Smooth muscle cell (in vitro differentiated cells): Measurements from ENCODE around the gene PTGS1. TPM values are rescaled to one million over a fixed set of nuclear protein-coding genes. Genes with fewer than 3 reads are reported as not detected.
"Not testable (repeated sequence)": the region's sequence is repeated elsewhere in the genome, so short reads cannot be mapped to it uniquely, and the experiment has no call there.

Experiments
- DNase-seq: peaks from one replicate; lab custom pipeline; 2025; ENCODE audit not compliant: unreplicated experiment; lab: John Stamatoyannopoulos, UW
- H2AFZ ChIP-seq: fragments of 200-600 bp; sonication (generic); 2 replicates; pipeline ENCODE4 v1.6.0; 2016; ENCODE audit warnings: antibody characterized with exemption, low read depth, mild to moderate bottlenecking
- H3F3A ChIP-seq: fragments of 200-600 bp; sonication (generic); 2 replicates; pipeline ENCODE4 v1.6.0; 2017; ENCODE audit warnings: antibody characterized with exemption, low read depth
- H3K27ac ChIP-seq: fragments of 200-600 bp; sonication (generic); 2 replicates; pipeline ENCODE4 v1.5.1; 2016; ENCODE audit warnings: low read depth, mild to moderate bottlenecking
- H3K27me3 ChIP-seq: fragments of 200-600 bp; sonication (generic); 2 replicates; pipeline ENCODE4 v1.6.1; 2016; ENCODE audit warnings: low read depth, mild to moderate bottlenecking
- H3K36me3 ChIP-seq: fragments of 200-600 bp; sonication (generic); 2 replicates; pipeline ENCODE4 v1.5.1; 2016; ENCODE audit warnings: low read depth
- H3K4me1 ChIP-seq: fragments of 200-600 bp; sonication (generic); 2 replicates; pipeline ENCODE4 v1.5.1; 2016; ENCODE audit warnings: low read depth
- H3K4me2 ChIP-seq: fragments of 200-600 bp; sonication (generic); 2 replicates; pipeline ENCODE4 v1.6.0; 2016; ENCODE audit warnings: mild to moderate bottlenecking
- H3K4me3 ChIP-seq: fragments of 200-600 bp; sonication (generic); 2 replicates; pipeline ENCODE4 v1.5.1; 2016; ENCODE audit warnings: mild to moderate bottlenecking
- H3K79me2 ChIP-seq: fragments of 200-600 bp; sonication (generic); 2 replicates; pipeline ENCODE4 v1.6.0; 2016; ENCODE audit warnings: low read depth, mild to moderate bottlenecking
- H3K9ac ChIP-seq: fragments of 200-600 bp; sonication (generic); 2 replicates; pipeline ENCODE4 v1.6.0; 2016; ENCODE audit warnings: low read depth
- H3K9me3 ChIP-seq: fragments of 200-600 bp; sonication (generic); replicated peaks from 2 replicates; pipeline ENCODE4 v1.5.1; 2016; ENCODE audit warnings: low read depth
- H4K20me1 ChIP-seq: fragments of 200-600 bp; sonication (generic); 2 replicates; pipeline ENCODE4 v1.6.0; 2016; ENCODE audit warnings: low read depth
- CTCF ChIP-seq: fragments of 200-600 bp; sonication (generic); IDR thresholded peaks from 2 replicates; pipeline ENCODE4 v1.5.1; 2017; ENCODE audit warnings: borderline replicate concordance, mild to moderate bottlenecking, antibody characterized with exemption; ENCODE audit not compliant: insufficient read depth, poor library complexity, severe bottlenecking
- WGBS: methylation state at CpG from one replicate; pipeline ENCODE4 v1.1.7; 2016; ENCODE audit warnings: low lambda C conversion rate; 5-methylcytosine and 5-hydroxymethylcytosine counted together
- polyA plus RNA-seq: library from polyadenylated mRNA; unstranded; fragments of >200 nt; fragmentation: Nextera tagmentation; extraction: Ambion mirVana; gene quantifications from 2 replicates; pipeline ENCODE4 v1.2.1, GENCODE V29; 2016
- total RNA-seq: library from RNA; depleted of rRNA; stranded (reverse); fragments of >200 nt; gene quantifications from 2 replicates; pipeline ENCODE4 v1.2.3, GENCODE V29; 2014

Gene PTGS1
- total and polyA plus RNA-seq, 2 experiments from 2014 or later, result 0.06 to 2.3 TPM

- no peak for TF ChIP-seq CTCF
- no peaks in the 10 kb centered on the region for H3K27me3 ChIP-seq
- no peak overlapping the region for H3K4me3 ChIP-seq
- no peaks in the 10 kb centered on the region for H3F3A ChIP-seq
- H3K36me3 ChIP-seq, result no peaks in the 10 kb centered on the region
- no peaks in the 10 kb centered on the region for H3K9me3 ChIP-seq
- no peak overlapping the region for H3K27ac ChIP-seq
- peak overlapping the region; percentile 9 for H3K4me2 ChIP-seq
- no peak overlapping the region for H2AFZ ChIP-seq
- WGBS, result 59% methylated on average over 8 of the region's 8 CpGs
- no peaks in the 10 kb centered on the region for H3K4me1 ChIP-seq
- H4K20me1 ChIP-seq, result no peaks in the 10 kb centered on the region
- H3K9ac ChIP-seq, result no peak overlapping the region
- H3K79me2 ChIP-seq, result no peaks in the 10 kb centered on the region
- no peak for DNase-seq
Measured at GRCh38 chr9:122360891-122361290, 9.9 kb upstream of the PTGS1 start.

- H3K36me3 ChIP-seq, H2AFZ ChIP-seq, H3K4me3 ChIP-seq, DNase-seq, H3K27me3 ChIP-seq, H3K4me2 ChIP-seq, H3K9ac ChIP-seq, H3K4me1 ChIP-seq, H4K20me1 ChIP-seq, H3K9me3 ChIP-seq, H3F3A ChIP-seq, H3K27ac ChIP-seq, H3K79me2 ChIP-seq: not testable (repeated sequence)
- WGBS, result 95% methylated on average over 12 of the region's 12 CpGs
Measured at GRCh38 chr9:122363131-122363530, 7.7 kb upstream of the PTGS1 start.

- TF ChIP-seq CTCF, result no peak
- Histone ChIP-seq H3K4me2 (no peak overlapping the region), H3K27ac (no peak overlapping the region), H3K9me3 (no peaks in the 10 kb centered on the region), H3K36me3 (no peaks in the 10 kb centered on the region), H3K79me2 (no peaks in the 10 kb centered on the region), H4K20me1 (no peaks in the 10 kb centered on the region), H3K4me1 (no peaks in the 10 kb centered on the region), H3K27me3 (no peaks in the 10 kb centered on the region), H2AFZ (no peak overlapping the region), H3K4me3 (no peak overlapping the region), H3K9ac (no peak overlapping the region), H3F3A (no peaks in the 10 kb centered on the region)
- WGBS, result 80% methylated on average over 10 of the region's 10 CpGs
- DNase-seq, result no peak
Measured at GRCh38 chr9:122364117-122364782, 6.6 kb upstream of the PTGS1 start.

GRCh38 chr9:122364783-122365150 is 6.1 kb upstream of the PTGS1 start:
- no peak for TF ChIP-seq CTCF
- H3F3A ChIP-seq, result no peaks in the 10 kb centered on the region
- no peaks in the 10 kb centered on the region for H3K36me3 ChIP-seq
- no peaks in the 10 kb centered on the region for H3K9me3 ChIP-seq
- no peaks in the 10 kb centered on the region for H3K4me1 ChIP-seq
- H3K9ac ChIP-seq, result no peak overlapping the region
- H3K27ac ChIP-seq, result no peak overlapping the region
- H3K4me2 ChIP-seq, result no peak overlapping the region
- H3K27me3 ChIP-seq, result peaks cover 3% of the 10 kb centered on the region
- WGBS, result 83% methylated on average over 10 of the region's 10 CpGs
- H3K79me2 ChIP-seq, result no peaks in the 10 kb centered on the region
- no peak overlapping the region for H2AFZ ChIP-seq
- no peaks in the 10 kb centered on the region for H4K20me1 ChIP-seq
- no peak for DNase-seq
- H3K4me3 ChIP-seq, result no peak overlapping the region
